GM12892 (cell line): Measurements from ENCODE around the gene ATP10A.

ENCODE experiments used
- POLR2A ChIP-seq: IDR thresholded peaks from 2 replicates; pipeline ENCODE4 v1.6.1; 2011; ENCODE audit warnings: low read depth, low read length, control low read depth
- POLR2AphosphoS5 ChIP-seq: IDR thresholded peaks from 2 replicates; pipeline ENCODE4 v1.6.1; 2011; ENCODE audit warnings: low read depth, low read length, control low read depth
- TAF1 ChIP-seq: IDR thresholded peaks from 2 replicates; pipeline ENCODE4 v1.6.1; 2011; ENCODE audit warnings: low read depth, mild to moderate bottlenecking, control low read depth, low read length, borderline replicate concordance

DNA sequence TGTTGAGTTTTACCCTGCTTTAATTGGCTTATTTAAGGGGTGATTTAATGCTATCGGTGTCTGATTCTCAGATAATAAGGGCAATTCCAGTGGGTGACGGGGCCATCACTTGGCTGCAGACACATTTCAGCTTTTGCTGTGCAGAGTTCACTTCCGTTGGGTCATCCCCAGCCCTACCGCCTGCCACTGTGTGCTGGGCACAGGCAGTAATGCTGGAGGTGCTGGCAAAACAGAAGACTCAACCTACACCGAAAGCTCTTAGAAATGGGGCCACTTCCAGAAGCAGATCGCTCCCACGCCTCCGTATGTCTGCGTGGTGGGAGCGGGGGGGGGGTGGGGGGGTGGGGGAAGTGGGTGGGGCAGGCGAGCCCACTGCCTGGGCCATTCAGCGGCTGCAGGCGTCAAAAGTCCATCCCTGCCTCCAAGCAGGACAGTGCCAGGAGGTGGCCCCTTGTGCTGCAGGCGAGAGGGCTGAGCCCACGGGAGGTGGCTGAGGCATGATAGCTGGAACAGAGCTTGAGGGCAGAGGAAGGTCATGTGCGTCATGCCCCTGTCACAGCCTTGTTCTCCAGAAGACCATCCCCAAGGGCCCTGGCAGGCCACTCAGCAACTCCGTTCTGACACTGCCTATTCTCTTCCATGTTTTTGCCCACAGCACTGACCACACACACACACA lies 128.3 kb downstream of the ATP10A start:
- TF ChIP-seq POLR2A (no peak), POLR2AphosphoS5 (no peak), TAF1 (no peak)
